Measurements from ENCODE around the gene CAMTA1.
"Not testable (repeated sequence)": the region's sequence is repeated elsewhere in the genome, so short reads cannot be mapped to it uniquely, and the experiment has no call there.

CAMTA1 gene

DNA sequence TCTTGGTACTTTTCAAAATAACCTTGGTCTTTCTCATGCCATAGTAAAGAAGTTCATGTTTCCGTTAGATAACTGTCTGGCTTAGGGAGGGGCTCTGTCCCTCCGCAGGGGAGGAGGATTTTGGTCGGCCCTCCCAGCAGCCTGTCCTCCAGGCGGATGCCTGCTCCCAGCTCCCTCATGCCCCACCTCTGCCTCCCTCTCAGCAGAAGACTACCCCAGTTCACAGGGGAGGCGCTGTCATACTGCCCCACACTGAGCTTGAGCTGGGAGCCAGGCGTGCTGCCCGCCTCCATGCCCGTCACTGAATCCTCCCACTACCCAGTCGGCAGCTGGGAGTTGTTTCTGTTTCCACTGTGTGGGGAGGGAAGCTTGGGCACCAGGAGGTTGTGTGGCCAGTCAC is 127.3 kb downstream of the CAMTA1 start:
- DNase-seq = no peak

GRCh38 chr1:6913086-6913485 is 127.8 kb downstream of the CAMTA1 start:
- DNase-seq = no peak

- no peak for DNase-seq
Observed at GRCh38 chr1:6914706-6915105, 129.5 kb downstream of the CAMTA1 start.

GRCh38 chr1:6915999-6916565 is 130.8 kb downstream of the CAMTA1 start:
- no peak for DNase-seq

GRCh38 chr1:6917067-6917466 is 131.8 kb downstream of the CAMTA1 start:
- DNase-seq = no peak

DNA sequence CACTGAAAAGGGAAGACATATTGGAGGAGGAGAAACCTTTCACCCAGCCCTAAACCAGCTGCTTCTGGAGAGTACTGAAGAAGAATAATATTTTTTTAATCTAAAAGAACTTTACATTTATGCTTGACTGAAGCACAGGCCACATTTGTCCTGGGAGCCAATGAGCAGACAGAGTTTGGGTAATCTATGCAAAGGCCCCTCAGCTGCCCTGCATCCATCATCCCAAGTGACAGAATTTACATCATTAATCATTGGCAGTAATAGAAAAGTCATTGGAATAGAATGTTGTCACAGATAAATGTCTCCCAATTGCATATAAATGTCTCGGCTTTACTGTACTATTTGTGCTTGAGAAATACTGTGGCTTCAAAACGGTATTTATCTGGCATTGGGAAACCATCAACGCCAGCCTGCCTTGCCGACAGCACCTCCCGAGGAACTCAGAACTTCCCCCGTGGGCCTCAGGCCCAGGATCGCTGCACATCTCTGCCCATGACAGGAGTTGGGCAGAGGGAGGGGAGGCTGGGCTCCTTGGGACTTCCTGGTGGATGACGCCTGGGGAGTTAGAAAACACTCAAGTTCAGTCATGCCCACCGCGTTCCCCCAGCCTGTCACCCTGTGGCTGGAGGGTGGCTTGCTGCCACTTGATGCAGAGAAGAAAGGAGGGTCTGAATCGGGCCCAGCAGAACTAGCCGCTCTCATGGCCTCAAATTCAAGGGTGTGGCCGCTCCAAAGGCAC is 133.1 kb downstream of the CAMTA1 start:
- no peak for DNase-seq

DNA sequence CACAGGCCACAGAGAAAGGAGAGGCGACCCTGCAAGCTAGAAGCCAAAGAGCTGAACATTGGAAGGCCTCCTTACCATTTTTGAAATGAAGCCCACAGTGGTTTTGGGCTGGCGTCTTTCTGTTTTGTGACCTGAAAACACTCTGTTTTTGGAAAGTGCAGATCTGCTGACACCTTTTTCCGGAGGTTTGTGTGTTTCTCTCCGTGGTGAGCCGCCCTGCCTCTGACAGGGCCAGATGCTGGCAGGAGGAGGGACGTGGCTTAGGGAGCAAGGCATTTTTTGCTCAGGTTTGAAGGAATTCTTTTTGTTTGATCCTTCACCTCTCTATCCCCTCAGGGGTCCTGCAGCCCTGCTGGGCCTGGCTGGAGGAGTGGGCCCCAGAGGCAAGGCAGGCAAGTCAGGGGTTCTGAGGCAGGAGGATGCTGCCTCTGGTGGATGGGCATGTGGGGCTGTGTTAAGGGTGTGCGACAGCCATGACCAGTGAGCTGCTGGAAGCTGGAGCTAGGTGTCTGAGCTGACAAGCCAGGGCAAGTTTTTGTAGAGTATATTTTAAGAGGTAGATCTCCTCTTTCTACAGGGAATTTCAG is 133.8 kb downstream of the CAMTA1 start:
- no peak for DNase-seq

GRCh38 chr1:6921506-6921905 is 136.3 kb downstream of the CAMTA1 start:
- DNase-seq = not testable (repeated sequence)

DNA sequence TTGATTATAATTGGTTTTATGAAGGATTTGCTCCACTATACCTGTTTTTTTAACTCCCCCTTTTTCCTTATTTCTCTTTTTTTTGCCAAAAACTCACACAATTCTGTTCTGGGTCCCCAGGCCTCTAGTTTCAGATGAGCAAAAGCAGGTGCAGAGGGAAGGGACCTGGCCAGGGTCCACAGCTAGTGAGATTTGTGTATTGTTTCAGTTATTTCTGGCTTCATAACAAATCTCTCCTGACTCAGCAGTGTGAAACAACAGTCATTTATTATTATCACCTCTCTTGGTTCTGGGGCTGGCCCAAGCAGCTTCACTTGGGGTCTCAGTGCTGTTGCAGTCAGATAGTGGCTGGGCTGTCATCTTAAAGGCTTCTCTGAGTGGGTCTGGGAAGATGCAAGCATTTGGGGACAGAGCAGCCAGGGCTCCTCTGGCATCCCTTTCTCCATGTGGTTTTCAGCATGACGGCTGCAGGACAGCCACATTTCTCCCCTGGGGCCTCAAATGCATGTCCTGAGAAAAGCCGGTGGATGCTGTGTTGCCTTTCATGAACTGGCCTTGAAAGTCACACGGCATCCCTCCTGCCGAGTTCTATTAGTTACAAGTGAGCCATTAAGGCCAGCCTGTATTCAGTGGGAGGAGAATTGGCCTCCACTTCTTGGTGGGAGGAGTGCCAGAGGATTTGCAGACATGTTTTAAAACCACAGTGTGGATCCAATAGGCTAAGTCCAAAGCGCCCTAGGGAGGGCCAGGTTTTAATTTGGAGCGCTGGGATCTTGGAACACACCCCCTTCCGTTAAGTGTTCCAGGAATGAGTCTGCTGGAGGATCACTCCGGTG is 137.1 kb downstream of the CAMTA1 start:
- peak; percentile 46 for DNase-seq

GRCh38 chr1:6923012-6923411 is 137.8 kb downstream of the CAMTA1 start:
- DNase-seq = no peak

DNA sequence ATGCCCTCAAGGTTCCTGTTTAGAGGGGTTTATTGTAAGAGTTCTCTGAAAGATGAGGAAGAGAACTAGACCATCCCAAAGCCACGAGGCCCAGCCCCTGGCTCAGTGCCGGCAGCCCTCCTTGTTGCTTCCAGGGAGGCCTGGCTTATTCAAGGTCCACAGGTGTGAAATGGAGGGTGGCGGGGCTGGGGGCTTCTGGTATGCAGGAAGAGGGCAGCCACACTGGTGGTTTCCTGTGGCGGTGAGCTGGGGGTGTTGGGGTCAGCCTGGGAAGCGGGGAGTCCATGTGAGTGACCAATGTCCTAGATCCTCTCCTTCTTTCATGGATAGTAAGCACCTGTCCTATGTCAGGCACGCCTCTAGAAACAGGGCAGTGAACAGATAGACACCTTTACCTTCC is 138.2 kb downstream of the CAMTA1 start:
- DNase-seq = no peak

GRCh38 chr1:6923955-6924881 is 139.0 kb downstream of the CAMTA1 start:
- no peak for DNase-seq

GRCh38 chr1:6924891-6925290 is 139.6 kb downstream of the CAMTA1 start:
- DNase-seq = no peak

DNA sequence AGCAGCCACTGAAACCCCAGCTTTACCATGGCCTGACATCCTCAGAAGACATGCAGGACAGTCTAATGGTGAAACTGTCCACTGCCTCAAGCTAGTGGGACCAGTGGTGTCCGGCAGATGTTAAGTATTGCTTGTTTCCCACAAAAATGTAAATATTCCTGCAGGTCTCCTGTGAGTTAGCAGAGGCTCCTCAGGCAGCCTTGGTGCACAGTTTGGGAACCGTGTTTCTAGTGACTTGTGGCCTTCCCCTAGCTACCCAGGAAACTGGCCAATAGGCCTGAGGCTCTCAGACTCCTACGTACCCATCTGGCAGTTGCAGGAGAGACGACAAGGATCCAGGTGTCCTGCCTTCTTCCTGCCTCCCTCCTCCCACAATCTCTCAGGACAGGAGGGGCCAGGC is 142.4 kb downstream of the CAMTA1 start:
- DNase-seq = peak; percentile 34

DNA sequence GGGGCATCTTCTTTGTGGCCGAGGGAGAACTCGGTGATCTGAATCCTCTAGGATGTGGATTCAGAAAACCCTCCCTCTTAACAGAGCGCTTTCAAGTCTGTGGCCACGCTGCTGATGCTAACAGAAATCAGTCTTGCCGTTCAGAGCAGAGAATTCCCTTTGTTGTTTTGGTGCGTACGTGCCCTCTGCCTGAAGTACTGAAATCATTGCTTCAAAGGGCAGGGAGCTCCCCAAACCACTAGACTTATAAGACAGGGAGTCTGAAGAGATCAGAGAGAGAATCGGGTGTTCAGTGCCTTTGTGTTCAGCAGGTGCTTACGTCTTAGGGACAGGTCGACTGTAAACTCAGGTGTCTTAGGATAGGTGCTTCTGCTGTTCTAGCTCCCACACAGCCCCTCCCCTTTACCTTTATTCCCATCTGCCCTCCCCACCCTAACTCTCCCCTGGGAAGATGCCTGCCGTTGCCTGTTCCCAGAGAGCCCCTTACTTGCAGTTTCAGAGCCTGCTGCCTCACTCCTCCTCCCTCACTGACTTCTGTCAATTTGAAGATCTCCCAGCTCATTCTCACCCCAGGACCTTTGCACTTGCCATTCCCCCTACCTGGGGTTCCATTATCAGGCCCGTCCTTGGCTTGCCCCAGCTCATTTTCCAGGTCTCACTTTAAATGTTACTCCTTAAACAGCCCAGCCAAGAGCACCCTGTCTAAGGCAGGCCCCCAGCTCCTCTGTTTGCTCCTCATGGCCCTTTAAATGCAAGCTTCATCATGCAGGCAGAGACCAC is 143.0 kb downstream of the CAMTA1 start:
- no peak for DNase-seq

- no peak for DNase-seq
Observed at GRCh38 chr1:6930732-6931300, 145.6 kb downstream of the CAMTA1 start.

DNA sequence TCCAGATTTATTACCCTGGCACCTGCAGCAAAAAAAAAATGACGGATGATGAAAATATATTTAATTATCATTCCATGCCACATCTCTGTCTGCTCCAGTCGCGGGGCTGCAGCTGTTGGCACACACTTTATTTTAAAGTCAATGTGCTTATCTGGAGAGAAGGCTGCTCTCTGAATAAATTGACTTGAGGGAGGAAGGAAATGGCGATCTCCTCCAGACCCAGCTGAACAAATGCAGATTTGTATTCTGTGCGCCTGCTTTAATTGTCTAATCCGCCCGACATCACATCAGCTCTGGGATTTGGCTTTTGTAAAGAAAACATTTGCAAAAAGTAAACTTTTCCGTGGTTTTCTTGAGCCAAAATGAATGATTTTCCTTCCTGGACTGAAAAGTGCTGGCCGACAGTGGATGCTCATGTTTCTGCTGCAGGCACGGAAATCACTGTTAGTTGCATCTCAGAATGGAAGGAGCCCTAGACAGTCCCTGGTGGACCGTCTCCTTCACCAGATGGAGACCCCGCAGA is 150.2 kb downstream of the CAMTA1 start:
- no peak for DNase-seq

DNA sequence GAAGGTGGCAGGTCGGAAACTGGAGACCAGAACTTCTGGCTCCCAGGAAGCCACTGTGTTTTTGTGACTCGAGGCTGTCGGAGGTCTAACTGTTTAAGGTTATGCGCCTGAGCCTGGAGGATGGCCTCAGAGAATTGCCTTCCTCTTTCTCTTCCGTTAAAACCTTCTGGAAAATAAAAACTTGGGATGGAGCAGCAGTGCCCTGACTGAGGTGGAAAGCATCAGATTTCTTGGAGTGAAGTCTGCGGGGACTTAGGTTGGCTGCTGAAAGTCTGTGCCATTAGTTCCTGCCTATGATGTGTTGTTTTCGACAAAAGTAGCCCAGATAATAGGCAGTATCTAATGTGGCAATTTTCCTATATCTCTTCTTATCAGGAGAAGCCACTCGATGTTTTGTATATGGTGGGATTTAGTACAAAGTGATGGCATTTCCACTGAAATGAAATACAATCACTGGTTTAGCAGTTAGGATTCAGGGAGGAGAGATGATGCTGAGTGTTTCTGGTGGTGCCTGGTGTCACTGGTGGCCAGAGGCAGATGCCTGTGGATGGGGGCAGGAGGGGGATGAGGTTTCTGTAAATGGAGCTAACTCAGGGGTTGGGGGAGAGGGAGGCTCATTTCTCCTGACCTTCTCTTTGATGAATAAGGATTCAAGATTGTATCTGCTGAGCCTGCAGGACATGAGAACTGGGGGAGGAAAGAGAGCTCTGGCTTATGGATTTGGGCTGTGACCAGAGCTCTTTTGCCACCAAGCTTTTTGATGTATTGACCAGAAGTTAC is 150.8 kb downstream of the CAMTA1 start:
- no peak for DNase-seq

GRCh38 chr1:6937048-6937447 is 151.8 kb downstream of the CAMTA1 start:
- DNase-seq = no peak

GRCh38 chr1:6939363-6939762 is 154.1 kb downstream of the CAMTA1 start:
- no peak for DNase-seq

Data from NCI-H510A (cell line).